NCI-H524 treated with DMSO at 0.1 percent for 48 hours (cell line): ENCODE measurements around the gene MET.

ENCODE experiments used
- DNase-seq: peaks from one replicate; lab custom pipeline; 2025; lab: John Stamatoyannopoulos, UW

MET gene

GRCh38 chr7:116786791-116787443 is 114.9 kb downstream of the MET start:
- no peak for DNase-seq

GRCh38 chr7:116787881-116788280 is 115.9 kb downstream of the MET start:
- no peak for DNase-seq

GRCh38 chr7:116788572-116789197 is 116.7 kb downstream of the MET start:
- DNase-seq: no peak

GRCh38 chr7:116790025-116790424 is 118.0 kb downstream of the MET start:
- DNase-seq: no peak

GRCh38 chr7:116792813-116793212 is 120.8 kb downstream of the MET start:
- DNase-seq: no peak

- no peak for DNase-seq
These were observed 121.9 kb downstream of the MET start for GRCh38 chr7:116793795-116794340.

- DNase-seq: no peak
These were observed 124.5 kb downstream of the MET start for GRCh38 chr7:116796471-116796870.

- no peak for DNase-seq
These were observed 125.6 kb downstream of the MET start for GRCh38 chr7:116797612-116798011.

GRCh38 chr7:116798232-116798631 is 126.2 kb downstream of the MET start:
- DNase-seq: no peak

- DNase-seq: no peak
These were observed 127.9 kb downstream of the MET start for GRCh38 chr7:116799916-116800315.

- DNase-seq: no peak
These were observed 128.6 kb downstream of the MET start for GRCh38 chr7:116800594-116800993.

- no peak for DNase-seq
These were observed 129.2 kb downstream of the MET start for GRCh38 chr7:116801092-116801710.

GRCh38 chr7:116802144-116802745 is 130.2 kb downstream of the MET start:
- DNase-seq: no peak

GRCh38 chr7:116802746-116803152 is 130.8 kb downstream of the MET start:
- DNase-seq: no peak

GRCh38 chr7:116804471-116804870 is 132.5 kb downstream of the MET start:
- no peak for DNase-seq

GRCh38 chr7:116805100-116805544 is 133.1 kb downstream of the MET start:
- peak; percentile 61 for DNase-seq

GRCh38 chr7:116806046-116806944 is 134.3 kb downstream of the MET start:
- DNase-seq: no peak

GRCh38 chr7:116807011-116807560 is 135.1 kb downstream of the MET start:
- no peak for DNase-seq

GRCh38 chr7:116809636-116810266 is 137.8 kb downstream of the MET start:
- peak; percentile 26 for DNase-seq

- DNase-seq: no peak
These were observed 138.5 kb downstream of the MET start for GRCh38 chr7:116810267-116811116.
